GM23338 (cell line): Measurements from ENCODE around the gene CERS3. TPM values are rescaled to one million over a fixed set of nuclear protein-coding genes. Genes with fewer than 3 reads are reported as not detected.

Source experiments
- ATAC-seq: fragments of 200-7000 bp; cut with Tn5 transposase; 3 replicates; pipeline ENCODE4 v1.9.1; 2020
- DNase-seq: peaks from one replicate; pipeline ENCODE4 v3.0.0-alpha.2; 2015; ENCODE audit warnings: low spot score
- H2AFZ ChIP-seq: fragments of 200-600 bp; sonication (generic); 2 replicates; pipeline ENCODE4 v1.8.0; 2016; ENCODE audit warnings: antibody characterized with exemption, mild to moderate bottlenecking, moderate library complexity
- H3F3A ChIP-seq: fragments of 200-600 bp; sonication (generic); replicated peaks from 2 replicates; pipeline ENCODE4 v1.8.0; 2017; ENCODE audit warnings: antibody characterized with exemption, mixed run types, low read depth
- H3K27ac ChIP-seq: fragments of 200-600 bp; sonication (generic); 2 replicates; pipeline ENCODE4 v1.6.1; 2016; ENCODE audit warnings: low read depth
- H3K27me3 ChIP-seq: fragments of 200-600 bp; sonication (generic); 2 replicates; pipeline ENCODE4 v1.8.0; 2016; ENCODE audit warnings: mild to moderate bottlenecking, mixed run types, moderate library complexity; ENCODE audit not compliant: insufficient read depth
- H3K36me3 ChIP-seq: fragments of 200-600 bp; sonication (generic); 2 replicates; pipeline ENCODE4 v1.8.0; 2016; ENCODE audit warnings: mild to moderate bottlenecking; ENCODE audit not compliant: insufficient read depth
- H3K4me1 ChIP-seq: fragments of 200-600 bp; sonication (generic); 2 replicates; pipeline ENCODE4 v1.8.0; 2016; ENCODE audit warnings: mild to moderate bottlenecking, moderate library complexity; ENCODE audit not compliant: insufficient read depth
- H3K4me2 ChIP-seq: fragments of 200-600 bp; sonication (generic); 2 replicates; pipeline ENCODE4 v1.7.1; 2017; ENCODE audit warnings: mixed run types
- H3K4me3 ChIP-seq: fragments of 200-600 bp; sonication (generic); 2 replicates; pipeline ENCODE4 v1.6.1; 2016; ENCODE audit warnings: mixed run types
- H3K79me2 ChIP-seq: fragments of 200-600 bp; sonication (generic); replicated peaks from 2 replicates; pipeline ENCODE4 v1.8.0; 2017; ENCODE audit warnings: mild to moderate bottlenecking; ENCODE audit not compliant: insufficient read depth
- H3K9me2 ChIP-seq: fragments of 200-600 bp; sonication (generic); 2 replicates; pipeline ENCODE4 v1.8.0; 2017; ENCODE audit not compliant: insufficient read depth
- H4K20me1 ChIP-seq: fragments of 200-600 bp; sonication (generic); replicated peaks from 2 replicates; pipeline ENCODE4 v1.8.0; 2017; ENCODE audit warnings: mild to moderate bottlenecking; ENCODE audit not compliant: insufficient read depth
- H3K27ac Mint-ChIP-seq: 2 replicates; pipeline ENCODE4 v1.8.0; 2020; ENCODE audit warnings: inconsistent platforms, mild to moderate bottlenecking, moderate library complexity, mixed read lengths
- H3K27me3 Mint-ChIP-seq: 3 replicates; pipeline ENCODE4 v1.8.0; 2022; ENCODE audit warnings: low read depth, mild to moderate bottlenecking, moderate library complexity, mixed read lengths, inconsistent platforms; ENCODE audit not compliant: insufficient read depth, poor library complexity
- H3K36me3 Mint-ChIP-seq: 3 replicates; pipeline ENCODE4 v1.8.0; 2021; ENCODE audit warnings: low read depth, mild to moderate bottlenecking, inconsistent platforms, moderate library complexity, mixed read lengths
- H3K4me1 Mint-ChIP-seq: 3 replicates; pipeline ENCODE4 v1.8.0; 2020; ENCODE audit warnings: mild to moderate bottlenecking, inconsistent platforms, mixed read lengths
- H3K4me3 Mint-ChIP-seq: 3 replicates; pipeline ENCODE4 v1.8.0; 2021; ENCODE audit warnings: moderate library complexity, mild to moderate bottlenecking, inconsistent platforms, mixed read lengths
- H3K9me3 Mint-ChIP-seq: 3 replicates; pipeline ENCODE4 v1.8.0; 2020; ENCODE audit warnings: moderate library complexity, mild to moderate bottlenecking, inconsistent platforms, mixed read lengths
- CREB1 ChIP-seq: fragments of 250-450 bp; sonication (Bioruptor Pico); IDR thresholded peaks from 2 replicates; pipeline ENCODE4 v1.5.0; 2020; ENCODE audit warnings: low read depth, mild to moderate bottlenecking, moderate library complexity
- EZH2 ChIP-seq: fragments of 200-600 bp; sonication (generic); IDR thresholded peaks from one replicate; pipeline ENCODE4 v1.8.0; 2017; ENCODE audit warnings: antibody characterized with exemption, mild to moderate bottlenecking, low read depth; ENCODE audit not compliant: unreplicated experiment
- EZH2phosphoT487 ChIP-seq: fragments of 200-600 bp; sonication (generic); IDR thresholded peaks from one replicate; pipeline ENCODE4 v1.8.1; 2018; ENCODE audit warnings: antibody characterized with exemption; ENCODE audit not compliant: unreplicated experiment
- JUNB ChIP-seq: IDR thresholded peaks from one replicate; pipeline ENCODE4 v1.6.1; 2016; ENCODE audit warnings: antibody characterized with exemption; ENCODE audit not compliant: unreplicated experiment
- NANOG ChIP-seq: IDR thresholded peaks from 2 replicates; pipeline ENCODE4 v1.6.1; 2016; ENCODE audit warnings: antibody characterized with exemption, borderline replicate concordance
- POLR2AphosphoS5 ChIP-seq: IDR thresholded peaks from 2 replicates; pipeline ENCODE4 v1.6.1; 2016; ENCODE audit warnings: antibody characterized with exemption, low read depth
- STAT1 ChIP-seq: IDR thresholded peaks from one replicate; pipeline ENCODE4 v1.6.1; 2016; ENCODE audit warnings: antibody characterized with exemption; ENCODE audit not compliant: unreplicated experiment
- ZNF114 ChIP-seq: fragments of 250-450 bp; sonication (Bioruptor Pico); IDR thresholded peaks from 2 replicates; pipeline ENCODE4 v1.5.0; 2020; ENCODE audit warnings: mild to moderate bottlenecking, moderate library complexity
- ZNF331 ChIP-seq: fragments of 250-450 bp; sonication (Bioruptor Pico); IDR thresholded peaks from 2 replicates; pipeline ENCODE4 v1.5.0; 2020; ENCODE audit warnings: low read depth, mild to moderate bottlenecking, moderate library complexity
- polyA plus RNA-seq: library from polyadenylated mRNA; unstranded; fragments of >200 nt; fragmentation: Nextera tagmentation; extraction: Ambion mirVana; gene quantifications from 2 replicates; pipeline ENCODE4 v1.2.1, GENCODE V29; 2016
- total RNA-seq: library from RNA; depleted of rRNA; stranded (reverse); fragments of >200 nt; shearing (Covaris generic); gene quantifications from 2 replicates; pipeline ENCODE4 v1.2.3, GENCODE V29; 2014
- TF ChIP-seq, protein P1 (sequence below): fragments of 250-450 bp; sonication (Bioruptor Pico); IDR thresholded peaks from 2 replicates; pipeline ENCODE4 v1.5.0; 2020; ENCODE audit warnings: mild to moderate bottlenecking, moderate library complexity
- TF ChIP-seq, protein P2 (sequence below): IDR thresholded peaks from one replicate; pipeline ENCODE4 v1.6.1; 2018; ENCODE audit warnings: antibody characterized with exemption; ENCODE audit not compliant: unreplicated experiment
- TF ChIP-seq, protein P3 (sequence below): IDR thresholded peaks from 2 replicates; pipeline ENCODE4 v1.6.1; 2016; ENCODE audit warnings: antibody characterized with exemption
- TF ChIP-seq, protein P4 (sequence below), 2 experiments: fragments of 200-600 bp in 1 of 2; sonication (generic) in 1 of 2; conservative IDR thresholded peaks; 2 replicates each; pipeline versions ENCODE4 v1.5.1 to v1.6.1; 2016 to 2017; ENCODE audit warnings: antibody characterized with exemption in 2 of 2, low read depth in 2 of 2, mild to moderate bottlenecking in 2 of 2, moderate library complexity in 1 of 2

CERS3 gene
- total and polyA plus RNA-seq, 2 experiments from 2014 or later = 1.8 to 2.2 TPM

GRCh38 chr15:100355342-100355741, 173.4 kb downstream of the CERS3 start:
- Mint-ChIP-seq H3K27me3 (peaks cover 4% of the 10 kb centered on the region), H3K4me3 (no peak overlapping the region), H3K9me3 (peaks cover 7% of the 10 kb centered on the region), H3K4me1 (peaks cover 3% of the 10 kb centered on the region), H3K36me3 (peaks cover 3% of the 10 kb centered on the region; the same call in 1 of the 3 replicates), H3K27ac (no peak overlapping the region)
- H3K36me3 ChIP-seq = no peaks in the 10 kb centered on the region
- no peak for DNase-seq
- no peak overlapping the region for H3K27ac ChIP-seq
- ATAC-seq = no peak
- H3K4me2 ChIP-seq = no peak overlapping the region
- no peak overlapping the region for H3K4me3 ChIP-seq
- no peaks in the 10 kb centered on the region for H3K27me3 ChIP-seq
- H3F3A ChIP-seq = no peaks in the 10 kb centered on the region
- H2AFZ ChIP-seq = no peak overlapping the region
- no peaks in the 10 kb centered on the region for H3K4me1 ChIP-seq
- H4K20me1 ChIP-seq = no peaks in the 10 kb centered on the region
- no peaks in the 10 kb centered on the region for H3K79me2 ChIP-seq
- TF ChIP-seq EZH2 (no peak), ZNF331 (no peak), ZNF114 (CRISPR knock-in tag) (no peak), EZH2phosphoT487 (no peak), CREB1 (no peak), JUNB (no peak), STAT1 (no peak), NANOG (no peak), POLR2AphosphoS5 (no peak)
- TF ChIP-seq, protein P1, sequence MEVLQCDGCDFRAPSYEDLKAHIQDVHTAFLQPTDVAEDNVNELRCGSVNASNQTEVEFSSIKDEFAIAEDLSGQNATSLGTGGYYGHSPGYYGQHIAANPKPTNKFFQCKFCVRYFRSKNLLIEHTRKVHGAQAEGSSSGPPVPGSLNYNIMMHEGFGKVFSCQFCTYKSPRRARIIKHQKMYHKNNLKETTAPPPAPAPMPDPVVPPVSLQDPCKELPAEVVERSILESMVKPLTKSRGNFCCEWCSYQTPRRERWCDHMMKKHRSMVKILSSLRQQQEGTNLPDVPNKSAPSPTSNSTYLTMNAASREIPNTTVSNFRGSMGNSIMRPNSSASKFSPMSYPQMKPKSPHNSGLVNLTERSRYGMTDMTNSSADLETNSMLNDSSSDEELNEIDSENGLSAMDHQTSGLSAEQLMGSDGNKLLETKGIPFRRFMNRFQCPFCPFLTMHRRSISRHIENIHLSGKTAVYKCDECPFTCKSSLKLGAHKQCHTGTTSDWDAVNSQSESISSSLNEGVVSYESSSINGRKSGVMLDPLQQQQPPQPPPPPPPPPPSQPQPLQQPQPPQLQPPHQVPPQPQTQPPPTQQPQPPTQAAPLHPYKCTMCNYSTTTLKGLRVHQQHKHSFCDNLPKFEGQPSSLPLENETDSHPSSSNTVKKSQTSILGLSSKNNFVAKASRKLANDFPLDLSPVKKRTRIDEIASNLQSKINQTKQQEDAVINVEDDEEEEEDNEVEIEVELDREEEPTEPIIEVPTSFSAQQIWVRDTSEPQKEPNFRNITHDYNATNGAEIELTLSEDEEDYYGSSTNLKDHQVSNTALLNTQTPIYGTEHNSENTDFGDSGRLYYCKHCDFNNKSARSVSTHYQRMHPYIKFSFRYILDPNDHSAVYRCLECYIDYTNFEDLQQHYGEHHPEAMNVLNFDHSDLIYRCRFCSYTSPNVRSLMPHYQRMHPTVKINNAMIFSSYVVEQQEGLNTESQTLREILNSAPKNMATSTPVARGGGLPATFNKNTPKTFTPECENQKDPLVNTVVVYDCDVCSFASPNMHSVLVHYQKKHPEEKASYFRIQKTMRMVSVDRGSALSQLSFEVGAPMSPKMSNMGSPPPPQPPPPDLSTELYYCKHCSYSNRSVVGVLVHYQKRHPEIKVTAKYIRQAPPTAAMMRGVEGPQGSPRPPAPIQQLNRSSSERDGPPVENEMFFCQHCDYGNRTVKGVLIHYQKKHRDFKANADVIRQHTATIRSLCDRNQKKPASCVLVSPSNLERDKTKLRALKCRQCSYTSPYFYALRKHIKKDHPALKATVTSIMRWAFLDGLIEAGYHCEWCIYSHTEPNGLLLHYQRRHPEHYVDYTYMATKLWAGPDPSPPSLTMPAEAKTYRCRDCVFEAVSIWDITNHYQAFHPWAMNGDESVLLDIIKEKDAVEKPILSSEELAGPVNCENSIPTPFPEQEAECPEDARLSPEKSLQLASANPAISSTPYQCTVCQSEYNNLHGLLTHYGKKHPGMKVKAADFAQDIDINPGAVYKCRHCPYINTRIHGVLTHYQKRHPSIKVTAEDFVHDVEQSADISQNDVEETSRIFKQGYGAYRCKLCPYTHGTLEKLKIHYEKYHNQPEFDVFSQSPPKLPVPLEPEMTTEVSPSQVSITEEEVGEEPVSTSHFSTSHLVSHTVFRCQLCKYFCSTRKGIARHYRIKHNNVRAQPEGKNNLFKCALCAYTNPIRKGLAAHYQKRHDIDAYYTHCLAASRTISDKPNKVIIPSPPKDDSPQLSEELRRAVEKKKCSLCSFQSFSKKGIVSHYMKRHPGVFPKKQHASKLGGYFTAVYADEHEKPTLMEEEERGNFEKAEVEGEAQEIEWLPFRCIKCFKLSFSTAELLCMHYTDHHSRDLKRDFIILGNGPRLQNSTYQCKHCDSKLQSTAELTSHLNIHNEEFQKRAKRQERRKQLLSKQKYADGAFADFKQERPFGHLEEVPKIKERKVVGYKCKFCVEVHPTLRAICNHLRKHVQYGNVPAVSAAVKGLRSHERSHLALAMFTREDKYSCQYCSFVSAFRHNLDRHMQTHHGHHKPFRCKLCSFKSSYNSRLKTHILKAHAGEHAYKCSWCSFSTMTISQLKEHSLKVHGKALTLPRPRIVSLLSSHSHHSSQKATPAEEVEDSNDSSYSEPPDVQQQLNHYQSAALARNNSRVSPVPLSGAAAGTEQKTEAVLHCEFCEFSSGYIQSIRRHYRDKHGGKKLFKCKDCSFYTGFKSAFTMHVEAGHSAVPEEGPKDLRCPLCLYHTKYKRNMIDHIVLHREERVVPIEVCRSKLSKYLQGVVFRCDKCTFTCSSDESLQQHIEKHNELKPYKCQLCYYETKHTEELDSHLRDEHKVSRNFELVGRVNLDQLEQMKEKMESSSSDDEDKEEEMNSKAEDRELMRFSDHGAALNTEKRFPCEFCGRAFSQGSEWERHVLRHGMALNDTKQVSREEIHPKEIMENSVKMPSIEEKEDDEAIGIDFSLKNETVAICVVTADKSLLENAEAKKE (CRISPR knock-in tag) = no peak
- TF ChIP-seq, protein P2, sequence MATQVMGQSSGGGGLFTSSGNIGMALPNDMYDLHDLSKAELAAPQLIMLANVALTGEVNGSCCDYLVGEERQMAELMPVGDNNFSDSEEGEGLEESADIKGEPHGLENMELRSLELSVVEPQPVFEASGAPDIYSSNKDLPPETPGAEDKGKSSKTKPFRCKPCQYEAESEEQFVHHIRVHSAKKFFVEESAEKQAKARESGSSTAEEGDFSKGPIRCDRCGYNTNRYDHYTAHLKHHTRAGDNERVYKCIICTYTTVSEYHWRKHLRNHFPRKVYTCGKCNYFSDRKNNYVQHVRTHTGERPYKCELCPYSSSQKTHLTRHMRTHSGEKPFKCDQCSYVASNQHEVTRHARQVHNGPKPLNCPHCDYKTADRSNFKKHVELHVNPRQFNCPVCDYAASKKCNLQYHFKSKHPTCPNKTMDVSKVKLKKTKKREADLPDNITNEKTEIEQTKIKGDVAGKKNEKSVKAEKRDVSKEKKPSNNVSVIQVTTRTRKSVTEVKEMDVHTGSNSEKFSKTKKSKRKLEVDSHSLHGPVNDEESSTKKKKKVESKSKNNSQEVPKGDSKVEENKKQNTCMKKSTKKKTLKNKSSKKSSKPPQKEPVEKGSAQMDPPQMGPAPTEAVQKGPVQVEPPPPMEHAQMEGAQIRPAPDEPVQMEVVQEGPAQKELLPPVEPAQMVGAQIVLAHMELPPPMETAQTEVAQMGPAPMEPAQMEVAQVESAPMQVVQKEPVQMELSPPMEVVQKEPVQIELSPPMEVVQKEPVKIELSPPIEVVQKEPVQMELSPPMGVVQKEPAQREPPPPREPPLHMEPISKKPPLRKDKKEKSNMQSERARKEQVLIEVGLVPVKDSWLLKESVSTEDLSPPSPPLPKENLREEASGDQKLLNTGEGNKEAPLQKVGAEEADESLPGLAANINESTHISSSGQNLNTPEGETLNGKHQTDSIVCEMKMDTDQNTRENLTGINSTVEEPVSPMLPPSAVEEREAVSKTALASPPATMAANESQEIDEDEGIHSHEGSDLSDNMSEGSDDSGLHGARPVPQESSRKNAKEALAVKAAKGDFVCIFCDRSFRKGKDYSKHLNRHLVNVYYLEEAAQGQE = no peak
- TF ChIP-seq, protein P3, sequence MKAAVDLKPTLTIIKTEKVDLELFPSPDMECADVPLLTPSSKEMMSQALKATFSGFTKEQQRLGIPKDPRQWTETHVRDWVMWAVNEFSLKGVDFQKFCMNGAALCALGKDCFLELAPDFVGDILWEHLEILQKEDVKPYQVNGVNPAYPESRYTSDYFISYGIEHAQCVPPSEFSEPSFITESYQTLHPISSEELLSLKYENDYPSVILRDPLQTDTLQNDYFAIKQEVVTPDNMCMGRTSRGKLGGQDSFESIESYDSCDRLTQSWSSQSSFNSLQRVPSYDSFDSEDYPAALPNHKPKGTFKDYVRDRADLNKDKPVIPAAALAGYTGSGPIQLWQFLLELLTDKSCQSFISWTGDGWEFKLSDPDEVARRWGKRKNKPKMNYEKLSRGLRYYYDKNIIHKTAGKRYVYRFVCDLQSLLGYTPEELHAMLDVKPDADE = no peak
- TF ChIP-seq, protein P4, sequence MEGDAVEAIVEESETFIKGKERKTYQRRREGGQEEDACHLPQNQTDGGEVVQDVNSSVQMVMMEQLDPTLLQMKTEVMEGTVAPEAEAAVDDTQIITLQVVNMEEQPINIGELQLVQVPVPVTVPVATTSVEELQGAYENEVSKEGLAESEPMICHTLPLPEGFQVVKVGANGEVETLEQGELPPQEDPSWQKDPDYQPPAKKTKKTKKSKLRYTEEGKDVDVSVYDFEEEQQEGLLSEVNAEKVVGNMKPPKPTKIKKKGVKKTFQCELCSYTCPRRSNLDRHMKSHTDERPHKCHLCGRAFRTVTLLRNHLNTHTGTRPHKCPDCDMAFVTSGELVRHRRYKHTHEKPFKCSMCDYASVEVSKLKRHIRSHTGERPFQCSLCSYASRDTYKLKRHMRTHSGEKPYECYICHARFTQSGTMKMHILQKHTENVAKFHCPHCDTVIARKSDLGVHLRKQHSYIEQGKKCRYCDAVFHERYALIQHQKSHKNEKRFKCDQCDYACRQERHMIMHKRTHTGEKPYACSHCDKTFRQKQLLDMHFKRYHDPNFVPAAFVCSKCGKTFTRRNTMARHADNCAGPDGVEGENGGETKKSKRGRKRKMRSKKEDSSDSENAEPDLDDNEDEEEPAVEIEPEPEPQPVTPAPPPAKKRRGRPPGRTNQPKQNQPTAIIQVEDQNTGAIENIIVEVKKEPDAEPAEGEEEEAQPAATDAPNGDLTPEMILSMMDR (conservative IDR thresholded peaks at IDR 0.05; ENCODE audit: low read depth in 2 of 2) = no peak
- no peaks in the 10 kb centered on the region for H3K9me2 ChIP-seq
